DMS 273 (cell line): Measurements from ENCODE around the gene CTRB2.
"Not testable (repeated sequence)": the region's sequence is repeated elsewhere in the genome, so short reads cannot be mapped to it uniquely, and the experiment has no call there.

Experiments used
- DNase-seq: peaks from one replicate; lab custom pipeline; 2025; ENCODE audit not compliant: unreplicated experiment; lab: John Stamatoyannopoulos, UW

Gene CTRB2

GRCh38 chr16:75242436-75243078 lies 35.6 kb upstream of the CTRB2 start:
- DNase-seq = not testable (repeated sequence)

DNA sequence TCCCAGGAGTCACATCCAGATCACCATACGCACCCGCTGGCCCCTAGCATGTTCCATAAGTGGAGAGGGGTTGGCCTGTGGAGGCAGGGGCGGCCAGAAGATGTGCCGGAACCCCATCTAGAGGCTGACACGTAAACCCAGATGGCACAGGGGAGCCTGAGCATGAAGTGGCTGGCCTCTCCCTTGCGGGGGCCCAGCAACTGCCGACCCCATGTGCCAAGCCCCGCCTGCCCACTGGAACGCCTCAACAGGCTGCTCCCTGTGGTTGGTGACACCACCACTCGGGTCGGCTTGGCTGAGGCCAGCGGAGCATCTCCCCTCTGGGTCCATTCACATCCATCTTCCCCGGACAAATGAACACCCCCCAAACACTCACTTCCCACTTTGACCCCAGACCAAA lies 35.0 kb upstream of the CTRB2 start:
- DNase-seq = no peak

- DNase-seq = no peak
These were observed 34.5 kb upstream of the CTRB2 start for GRCh38 chr16:75241412-75241811.

- DNase-seq = not testable (repeated sequence)
These were observed 33.7 kb upstream of the CTRB2 start for GRCh38 chr16:75240633-75241032.

GRCh38 chr16:75239542-75240122 lies 32.7 kb upstream of the CTRB2 start:
- DNase-seq = no peak

DNA sequence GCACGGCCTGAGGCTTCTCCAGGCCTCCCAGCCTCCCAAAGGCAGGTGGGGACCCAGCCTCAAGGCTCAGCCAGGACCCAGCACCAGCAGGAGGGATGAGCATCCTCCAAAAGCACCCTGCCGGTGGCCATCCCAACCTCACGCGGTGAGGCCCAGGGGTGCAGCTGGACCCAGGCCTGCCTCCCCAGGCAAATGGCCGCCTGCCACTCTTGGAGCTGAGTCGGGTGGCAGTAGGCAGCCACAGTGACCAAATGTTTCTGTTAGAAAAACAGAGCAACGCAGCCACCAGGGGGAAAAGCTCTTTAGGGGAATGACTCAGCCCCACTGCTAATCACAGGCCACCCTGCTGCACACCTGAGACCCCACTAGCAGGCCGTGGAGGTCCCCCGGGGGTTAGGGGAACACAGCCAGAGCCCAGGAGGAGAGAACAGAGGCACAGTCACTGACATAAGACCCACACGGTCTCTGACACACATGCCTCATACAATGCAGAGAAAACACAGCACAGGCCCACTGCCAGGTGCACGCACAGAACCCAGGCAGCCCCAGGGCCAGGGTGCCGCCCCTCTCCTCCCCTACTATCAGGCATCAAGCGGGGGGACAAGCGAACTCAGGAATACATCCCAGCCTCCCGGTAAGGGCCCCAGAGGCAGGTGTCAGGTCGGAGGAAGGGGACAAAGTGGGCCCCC lies 32.0 kb upstream of the CTRB2 start:
- DNase-seq = peak; percentile 83

DNA sequence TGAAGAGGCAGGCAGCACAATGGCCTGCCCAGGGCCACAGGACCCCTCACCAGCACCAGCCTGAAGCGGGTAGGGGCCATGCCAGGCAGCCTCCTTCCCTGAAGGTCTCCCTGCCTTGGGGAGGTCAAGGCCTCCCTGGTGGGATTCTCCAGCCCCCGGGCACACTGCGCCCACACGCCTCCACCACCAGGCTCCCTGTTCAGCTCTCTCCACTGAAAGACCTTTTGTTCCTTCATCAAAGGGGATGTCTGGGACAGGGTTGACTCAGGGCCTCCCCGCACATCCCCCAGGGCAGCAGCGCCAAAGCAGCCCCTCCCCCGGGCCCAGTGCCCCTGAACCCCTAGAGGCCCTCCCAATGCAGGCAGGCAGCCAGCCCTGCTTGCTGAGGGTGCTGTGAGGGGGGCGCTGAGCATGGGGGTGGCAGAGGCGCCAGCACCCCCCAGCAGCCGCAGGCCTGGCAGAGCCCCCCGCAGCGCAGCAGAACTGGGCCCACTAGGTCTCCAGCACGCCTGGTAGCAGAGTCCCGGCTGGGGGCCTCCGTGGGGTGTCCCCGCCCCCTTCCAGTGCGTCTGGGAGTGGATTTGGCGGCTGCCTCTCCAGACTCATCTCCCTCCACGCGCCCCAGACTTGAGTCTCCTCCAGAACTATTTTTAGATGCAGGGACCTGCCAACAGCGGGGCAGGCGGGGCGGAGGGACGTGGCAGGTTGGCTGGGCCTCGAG lies 31.3 kb upstream of the CTRB2 start:
- DNase-seq = peak; percentile 86

DNA sequence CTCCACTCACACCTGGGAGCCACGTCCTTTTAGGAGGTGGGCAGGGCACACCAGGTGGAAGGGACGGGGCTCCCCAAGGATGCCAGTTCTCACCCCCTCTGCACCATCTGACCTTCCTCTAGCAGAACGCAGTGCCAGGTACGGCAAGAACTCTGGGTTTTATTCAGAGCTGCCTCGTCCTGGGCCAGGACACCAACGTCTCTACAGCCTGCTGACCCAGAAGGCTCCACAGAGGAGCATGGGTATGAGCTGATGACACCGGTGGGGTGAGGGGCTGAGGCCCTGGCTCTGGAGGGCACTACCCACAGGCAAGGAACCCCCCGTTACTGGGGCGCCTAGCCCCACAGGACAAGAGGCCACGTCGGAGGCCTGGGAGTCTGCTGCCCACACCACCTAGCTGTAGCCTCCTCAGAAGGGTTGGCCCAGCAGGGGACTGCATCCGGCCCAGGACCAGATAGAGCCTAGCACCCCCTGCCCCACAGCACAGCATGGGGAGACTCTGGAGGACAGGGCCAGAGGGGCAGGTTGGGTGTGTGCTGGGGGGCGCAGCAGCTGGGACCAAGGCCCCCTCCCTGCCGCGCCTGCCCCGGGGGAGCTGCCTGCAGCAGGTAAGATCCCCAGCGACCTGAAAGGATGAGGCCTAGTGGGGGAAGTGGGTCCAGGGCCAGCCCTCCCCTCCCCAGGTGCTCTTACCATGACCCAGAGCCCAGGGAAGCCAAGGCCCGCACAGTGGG lies 30.6 kb upstream of the CTRB2 start:
- DNase-seq = no peak

GRCh38 chr16:75236736-75237397 lies 29.9 kb upstream of the CTRB2 start:
- DNase-seq = no peak

DNA sequence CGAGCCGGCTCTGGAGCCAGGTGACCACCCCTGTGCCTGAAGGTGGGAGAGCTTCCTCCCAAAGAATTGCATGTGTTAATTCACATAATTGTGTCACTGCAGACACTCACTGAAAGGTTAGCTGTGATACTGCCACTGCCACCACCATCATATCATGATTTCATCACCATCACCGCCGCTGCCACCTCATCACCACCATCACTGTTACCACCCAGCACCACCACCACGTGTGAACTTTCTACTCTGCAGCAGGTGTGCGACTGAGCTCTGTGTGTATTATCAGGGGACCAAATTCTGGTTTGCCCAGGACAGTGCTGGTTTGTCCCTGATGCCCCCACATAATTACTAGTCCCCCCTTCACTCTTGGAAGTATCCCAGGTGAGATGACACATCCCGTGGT lies 29.3 kb upstream of the CTRB2 start:
- no peak for DNase-seq

DNA sequence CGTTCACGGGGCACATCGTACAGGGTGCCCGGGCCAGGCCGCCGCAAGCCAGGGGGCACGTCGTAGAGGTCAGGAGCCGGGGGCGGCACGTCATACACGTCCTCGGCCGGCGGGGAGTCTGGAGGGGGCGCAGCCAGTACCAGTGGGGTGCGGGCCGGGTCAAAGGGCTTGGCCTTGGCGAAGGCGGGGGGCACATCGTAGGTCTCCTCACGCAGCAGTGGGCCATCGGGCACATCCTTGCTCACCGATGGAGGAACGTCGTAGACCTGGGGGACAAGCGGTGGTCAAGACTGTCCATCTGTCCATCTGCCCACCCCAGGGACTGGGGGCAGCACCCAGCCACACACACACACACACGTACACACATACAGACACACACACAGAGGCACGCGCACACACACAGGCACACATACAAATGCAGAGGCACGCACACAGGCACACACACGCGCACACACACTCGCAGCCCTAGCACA lies 28.8 kb upstream of the CTRB2 start:
- DNase-seq = no peak

DNA sequence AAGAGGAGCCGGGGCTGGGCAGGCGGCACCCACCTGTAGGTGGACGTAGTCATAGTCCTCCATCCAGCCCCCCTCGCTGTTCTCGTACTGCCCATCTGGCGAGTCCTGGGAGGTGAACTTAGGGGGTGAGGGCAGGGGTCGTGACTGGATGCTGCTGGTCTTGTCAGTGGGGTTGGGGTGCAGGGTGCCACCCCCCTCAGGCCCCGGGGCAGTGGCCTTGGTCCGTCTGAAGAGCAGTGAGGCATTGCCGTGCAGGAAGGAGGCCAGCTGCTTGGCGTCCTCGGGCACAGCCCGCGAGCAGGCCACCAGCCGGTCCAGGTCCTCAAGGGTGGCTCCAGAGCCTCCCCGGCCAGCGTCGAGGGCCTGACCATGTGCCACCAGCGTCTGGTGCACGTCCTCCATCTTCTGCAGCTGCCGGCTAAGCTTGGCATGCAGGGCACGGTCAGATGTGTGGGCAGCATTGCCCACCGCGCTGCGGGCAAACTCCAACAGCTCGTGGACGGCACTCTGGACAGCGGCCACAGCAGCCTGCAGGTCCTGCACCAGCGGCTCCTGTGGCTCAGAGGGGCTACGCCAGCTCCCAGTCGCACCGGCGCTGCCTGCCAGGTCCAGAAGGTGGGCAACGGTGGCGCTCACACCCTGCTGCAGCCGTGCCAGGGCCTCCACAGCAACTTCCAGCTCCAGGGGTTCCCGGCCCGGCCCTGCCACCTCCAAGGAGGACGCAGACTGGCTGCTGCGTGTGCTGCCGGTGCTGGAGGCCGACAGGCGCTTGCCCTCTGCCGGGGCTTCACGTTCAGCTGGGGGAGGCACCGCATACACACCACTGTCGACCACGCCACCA lies 28.1 kb upstream of the CTRB2 start:
- DNase-seq = no peak

DNA sequence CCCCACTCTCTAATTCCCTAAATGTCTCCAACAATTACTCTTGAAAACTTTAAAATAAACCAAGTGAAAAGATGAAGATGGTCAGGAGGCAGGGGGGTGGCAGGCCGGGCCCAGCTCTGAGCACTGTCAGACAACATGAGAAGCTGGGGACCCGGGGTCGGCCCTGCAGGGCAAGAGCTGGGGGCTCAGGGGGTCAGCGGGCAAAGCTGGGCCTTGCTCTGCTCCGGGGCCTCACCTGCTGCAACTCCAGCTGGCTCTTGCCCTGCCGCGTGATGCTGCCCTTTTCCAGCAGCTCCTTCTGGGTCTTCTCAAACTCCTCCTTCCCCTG lies 26.6 kb upstream of the CTRB2 start:
- DNase-seq = no peak

GRCh38 chr16:75231570-75231969 lies 24.6 kb upstream of the CTRB2 start:
- DNase-seq = no peak

DNA sequence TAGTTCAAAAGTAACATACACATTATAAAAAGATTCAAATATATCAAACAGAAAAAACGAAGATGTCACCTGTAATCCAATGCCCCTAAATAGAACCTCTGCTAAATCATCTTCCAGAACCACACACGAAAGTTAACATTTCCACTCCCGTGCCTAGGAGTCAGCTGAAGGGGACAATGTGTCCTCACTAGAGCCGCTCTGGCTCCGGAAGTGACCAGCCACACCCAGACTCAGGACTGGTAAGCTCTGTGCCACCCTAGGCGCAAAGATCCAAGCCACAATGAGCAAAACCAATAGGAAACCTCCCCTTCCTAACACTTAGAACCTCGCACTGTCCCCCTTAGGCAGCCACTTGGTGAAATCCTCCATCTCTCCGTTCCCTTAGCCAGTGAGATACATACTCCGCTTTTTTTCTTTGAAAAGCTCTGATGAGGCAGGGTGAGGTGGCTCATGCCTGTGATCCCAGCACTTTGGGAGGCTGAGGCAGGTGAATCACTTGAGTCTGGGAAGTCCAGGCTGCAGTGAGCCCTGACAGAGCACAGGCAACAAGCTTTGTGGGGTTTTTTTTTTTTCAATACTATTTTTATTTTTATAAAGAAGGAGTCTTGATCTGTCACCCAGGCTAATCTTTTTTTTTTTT lies 23.6 kb upstream of the CTRB2 start:
- no peak for DNase-seq

DNA sequence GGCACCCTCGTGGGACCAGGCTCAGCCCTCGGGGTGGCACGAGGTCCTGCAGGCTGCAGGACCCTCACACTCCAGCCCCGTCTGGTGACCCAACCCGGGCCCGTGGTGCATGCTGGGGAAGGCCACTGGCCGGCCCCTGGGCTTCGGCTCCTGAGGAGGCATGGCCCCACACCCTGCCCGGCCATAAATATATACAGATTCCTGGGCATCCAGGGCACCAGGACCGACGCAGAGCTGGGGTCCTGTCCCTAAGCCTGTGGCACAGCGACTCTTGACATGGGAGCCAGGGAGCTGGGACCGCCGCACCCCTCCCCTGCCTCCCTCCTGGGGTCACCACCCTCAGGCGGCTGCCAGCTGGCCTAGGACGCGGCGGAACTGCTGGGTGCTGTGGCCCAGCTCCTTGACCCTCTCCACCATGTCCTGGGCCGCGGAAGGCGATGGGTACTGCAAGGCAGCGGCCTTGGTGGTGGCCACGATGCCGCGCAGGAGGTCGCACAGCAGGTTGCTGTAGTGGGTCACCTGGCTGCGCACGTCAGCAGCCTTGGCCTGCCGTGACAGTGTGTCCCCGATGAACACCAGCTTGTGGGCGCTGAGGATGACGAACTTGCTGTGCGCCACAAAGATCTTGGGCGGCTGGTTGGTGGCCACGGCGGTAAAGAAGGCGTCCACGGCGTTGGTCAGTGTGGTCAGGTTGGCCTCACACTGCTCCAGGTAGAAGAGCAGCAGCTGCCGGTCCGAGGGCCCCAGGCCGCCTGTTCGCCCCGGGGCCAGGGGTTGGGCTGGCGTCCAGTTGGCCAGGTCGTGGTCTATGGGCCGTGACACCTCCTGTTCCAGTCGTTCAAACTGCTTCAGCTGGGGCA lies 22.4 kb upstream of the CTRB2 start:
- DNase-seq = no peak

GRCh38 chr16:75228143-75228976 lies 21.4 kb upstream of the CTRB2 start:
- no peak for DNase-seq
